HEK293T (cell line): ENCODE data around the gene KIAA1671.

ENCODE experiments used
- ARNT ChIP-seq: fragments of 450-650 bp; IDR thresholded peaks from 2 replicates; pipeline ENCODE4 v1.6.1; 2017; ENCODE audit warnings: mild to moderate bottlenecking
- BHLHE40 ChIP-seq: fragments of 450-650 bp; IDR thresholded peaks from 2 replicates; pipeline ENCODE4 v1.6.1; 2016; ENCODE audit warnings: mild to moderate bottlenecking, moderate library complexity, borderline replicate concordance
- ELF4 ChIP-seq: fragments of 450-650 bp; IDR thresholded peaks from 2 replicates; pipeline ENCODE4 v1.6.1; 2017; ENCODE audit warnings: antibody characterized with exemption
- FOXK2 ChIP-seq: fragments of 450-650 bp; IDR thresholded peaks from 2 replicates; pipeline ENCODE4 v1.6.1; 2016; ENCODE audit warnings: mild to moderate bottlenecking
- HDGF ChIP-seq: fragments of 450-650 bp; IDR thresholded peaks from 2 replicates; pipeline ENCODE4 v1.6.1; 2017; ENCODE audit warnings: antibody characterized with exemption, borderline replicate concordance
- LEF1 ChIP-seq: fragments of 450-650 bp; IDR thresholded peaks from 2 replicates; pipeline ENCODE4 v1.6.1; 2017; ENCODE audit warnings: mild to moderate bottlenecking, borderline replicate concordance
- NFRKB ChIP-seq: fragments of 450-650 bp; IDR thresholded peaks from 2 replicates; pipeline ENCODE4 v1.6.1; 2016; ENCODE audit warnings: mild to moderate bottlenecking, moderate library complexity
- PKNOX1 ChIP-seq: fragments of 450-650 bp; IDR thresholded peaks from 2 replicates; pipeline ENCODE4 v1.6.1; 2016
- SP1 ChIP-seq: fragments of 450-650 bp; IDR thresholded peaks from 2 replicates; pipeline ENCODE4 v1.6.1; 2017
- SUZ12 ChIP-seq: fragments of 450-650 bp; IDR thresholded peaks from 2 replicates; pipeline ENCODE4 v1.6.1; 2016; ENCODE audit warnings: mild to moderate bottlenecking
- TARDBP ChIP-seq: fragments of 450-650 bp; IDR thresholded peaks from 2 replicates; pipeline ENCODE4 v1.6.1; 2016

GRCh38 chr22:24953384-24954113, 1.0 kb downstream of the KIAA1671 start:
- TF ChIP-seq SP1 (no peak), NFRKB (no peak), BHLHE40 (no peak), FOXK2 (no peak), ARNT (no peak), HDGF (no peak), PKNOX1 (no peak), LEF1 (no peak), SUZ12 (no peak), ELF4 (no peak), TARDBP (no peak)
